ENCODE data around the gene BCAS3. TPM values are rescaled to one million over a fixed set of nuclear protein-coding genes. Genes with fewer than 3 reads are reported as not detected.
A peak's percentile ranks its signal among the peaks of the same experiment; 100 is the strongest.

The BCAS3 gene
- total RNA-seq, 2 donors from 2014 or later = 12.0 to 15.6 TPM

GRCh38 chr17:61259360-61259759 is 581.7 kb downstream of the BCAS3 start:
- H3K27me3 ChIP-seq = no peaks in the 10 kb centered on the region
- H3K36me3 ChIP-seq = no peaks in the 10 kb centered on the region
- H3K9me3 ChIP-seq = no peaks in the 10 kb centered on the region
- peak overlapping the region; percentile 49 to 69 for H3K27ac ChIP-seq
- no peak for TF ChIP-seq CTCF (IDR thresholded peaks at IDR 0.05)
- no peak for DNase-seq (ENCODE audit: low spot score)
- H3K4me1 ChIP-seq = peaks cover 0 to 16% of the 10 kb centered on the region in 2 donors
- H3K4me3 ChIP-seq = no peak overlapping the region

GRCh38 chr17:61260071-61260797 is 582.6 kb downstream of the BCAS3 start:
- H3K36me3 ChIP-seq = no peaks in the 10 kb centered on the region
- TF ChIP-seq CTCF (IDR thresholded peaks at IDR 0.05) = no peak
- H3K27ac ChIP-seq = peak overlapping the region; percentile 49 to 69
- H3K4me3 ChIP-seq = no peak overlapping the region
- no peaks in the 10 kb centered on the region for H3K27me3 ChIP-seq
- H3K9me3 ChIP-seq = no peaks in the 10 kb centered on the region
- H3K4me1 ChIP-seq = peaks cover 0 to 16% of the 10 kb centered on the region in 2 donors
- no peak for DNase-seq (ENCODE audit: low spot score)

- no peak for DNase-seq (ENCODE audit: low spot score)
- Histone ChIP-seq H3K27ac (peak overlapping the region; percentile 49 to 69), H3K4me3 (no peak overlapping the region), H3K36me3 (no peaks in the 10 kb centered on the region), H3K27me3 (no peaks in the 10 kb centered on the region), H3K4me1 (peaks cover 0 to 16% of the 10 kb centered on the region in 2 donors), H3K9me3 (no peaks in the 10 kb centered on the region)
- TF ChIP-seq CTCF (IDR thresholded peaks at IDR 0.05) = no peak
Measured at GRCh38 chr17:61261001-61261637, 583.5 kb downstream of the BCAS3 start.

GRCh38 chr17:61265397-61265796 is 587.7 kb downstream of the BCAS3 start:
- Histone ChIP-seq H3K9me3 (no peaks in the 10 kb centered on the region), H3K27ac (no peak overlapping the region), H3K36me3 (no peaks in the 10 kb centered on the region), H3K27me3 (no peaks in the 10 kb centered on the region), H3K4me3 (no peak overlapping the region), H3K4me1 (peaks cover 0 to 6% of the 10 kb centered on the region in 2 donors)
- DNase-seq (ENCODE audit: low spot score) = no peak
- TF ChIP-seq CTCF (IDR thresholded peaks at IDR 0.05) = no peak

GRCh38 chr17:61267847-61268246 is 590.2 kb downstream of the BCAS3 start:
- no peaks in the 10 kb centered on the region for H3K36me3 ChIP-seq
- H3K4me1 ChIP-seq = no peaks in the 10 kb centered on the region
- no peak overlapping the region for H3K4me3 ChIP-seq
- no peak for DNase-seq (ENCODE audit: low spot score)
- H3K27ac ChIP-seq = no peak overlapping the region
- no peak for TF ChIP-seq CTCF (IDR thresholded peaks at IDR 0.05)
- no peaks in the 10 kb centered on the region for H3K27me3 ChIP-seq
- no peaks in the 10 kb centered on the region for H3K9me3 ChIP-seq
